Mononuclear cell (primary cell): ENCODE measurements around the gene COX5B. TPM values are rescaled to one million over a fixed set of nuclear protein-coding genes. Genes with fewer than 3 reads are reported as not detected.
"Not testable (repeated sequence)": the region's sequence is repeated elsewhere in the genome, so short reads cannot be mapped to it uniquely, and the experiment has no call there.

Experiments used
- H3K27me3 ChIP-seq: 2 replicates; pipeline ENCODE4 v1.6.0; 2011; ENCODE audit warnings: low read length, control low read depth; ENCODE audit not compliant: insufficient read depth
- H3K4me1 ChIP-seq: 2 replicates; pipeline ENCODE4 v1.5.1; 2011; ENCODE audit warnings: mild to moderate bottlenecking, low read length, control low read depth; ENCODE audit not compliant: insufficient read depth
- H3K4me3 ChIP-seq: 2 replicates; pipeline ENCODE4 v1.5.1; 2011; ENCODE audit warnings: mild to moderate bottlenecking, low read length, moderate library complexity
- H3K9me3 ChIP-seq: 2 replicates; pipeline ENCODE4 v1.5.1; 2011; ENCODE audit warnings: low read depth, mild to moderate bottlenecking, control low read depth, low read length
- total RNA-seq: library from RNA; depleted of rRNA; stranded (reverse); fragments of >200 nt; gene quantifications from one replicate; pipeline ENCODE4 v1.2.3, GENCODE V29; 2012

Gene COX5B
- total RNA-seq, 1 donor: 131 TPM

- Histone ChIP-seq H3K4me1 (peaks cover 34% of the 10 kb centered on the region), H3K27me3 (no peaks in the 10 kb centered on the region), H3K4me3 (no peak overlapping the region), H3K9me3 (no peaks in the 10 kb centered on the region)
Measured at GRCh38 chr2:97660044-97660774, 14.3 kb downstream of the COX5B start.

GRCh38 chr2:97660775-97661389 is 15.0 kb downstream of the COX5B start:
- Histone ChIP-seq H3K27me3 (no peaks in the 10 kb centered on the region), H3K4me3 (no peak overlapping the region), H3K4me1 (peaks cover 34% of the 10 kb centered on the region), H3K9me3 (no peaks in the 10 kb centered on the region)

- Histone ChIP-seq H3K27me3 (no peaks in the 10 kb centered on the region), H3K9me3 (no peaks in the 10 kb centered on the region), H3K4me3 (no peak overlapping the region), H3K4me1 (peaks cover 34% of the 10 kb centered on the region)
Measured at GRCh38 chr2:97661927-97662326, 16.1 kb downstream of the COX5B start.

DNA sequence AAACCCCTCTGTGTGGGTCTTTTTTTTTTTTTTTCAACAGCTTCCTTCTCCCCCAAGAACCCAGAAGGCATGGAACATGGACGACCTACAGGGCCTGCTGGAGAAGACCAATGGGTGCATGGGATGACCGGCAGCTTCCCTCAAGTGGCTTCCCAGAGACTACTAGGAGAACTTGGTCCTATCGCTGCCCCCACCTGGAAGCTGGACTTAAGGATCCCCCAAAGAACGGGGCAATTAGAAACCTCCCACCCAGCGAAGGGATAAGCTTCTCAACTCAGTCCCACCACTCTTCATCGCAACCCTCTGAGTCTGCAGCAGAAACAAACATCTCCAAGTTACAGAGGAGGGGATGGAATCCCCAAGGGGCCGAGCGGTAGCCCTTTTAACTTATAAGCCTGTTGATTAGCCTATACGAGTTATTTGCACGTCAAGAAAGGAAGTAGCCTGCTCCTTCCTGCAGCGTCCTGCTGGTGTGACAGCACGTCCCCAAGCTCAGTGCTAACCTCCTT is 16.6 kb downstream of the COX5B start:
- peaks cover 34% of the 10 kb centered on the region for H3K4me1 ChIP-seq
- peak overlapping the region; percentile 76 for H3K4me3 ChIP-seq
- no peaks in the 10 kb centered on the region for H3K9me3 ChIP-seq
- no peaks in the 10 kb centered on the region for H3K27me3 ChIP-seq

DNA sequence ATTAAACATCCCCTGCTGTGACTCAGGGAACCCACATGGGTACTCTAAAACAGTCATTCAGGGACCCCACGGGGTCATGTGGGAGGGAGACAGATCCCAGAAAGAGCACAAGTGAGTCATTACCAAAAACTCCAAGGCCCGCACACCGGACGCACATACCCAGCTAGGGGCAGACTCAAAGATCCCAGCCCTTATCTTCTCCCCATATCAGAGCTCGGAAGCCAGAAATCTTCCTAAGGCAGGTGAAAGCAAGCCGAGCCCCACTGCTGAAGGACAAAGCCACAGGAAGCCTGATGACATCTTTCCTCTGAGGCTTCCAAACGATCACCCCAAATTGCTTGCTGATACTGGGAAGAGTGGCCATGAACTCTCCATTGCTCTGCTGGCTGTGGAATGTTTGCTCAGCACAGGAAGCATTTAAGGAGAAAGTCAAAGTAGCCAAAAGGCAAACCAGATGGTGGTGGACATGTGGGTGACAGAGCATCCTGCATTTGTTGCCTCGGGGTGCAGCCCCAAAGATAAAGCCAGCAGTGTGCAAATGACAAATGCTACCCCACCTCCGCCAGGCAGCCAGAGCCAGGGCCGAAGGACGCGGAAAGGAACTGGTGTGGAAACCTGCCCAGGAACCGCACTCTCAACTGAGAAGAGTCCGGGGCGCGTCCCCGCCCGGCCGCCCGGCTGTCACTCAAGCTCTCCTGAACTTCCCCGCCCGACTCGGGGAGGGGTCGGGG is 17.2 kb downstream of the COX5B start:
- Histone ChIP-seq H3K27me3 (no peaks in the 10 kb centered on the region), H3K9me3 (no peaks in the 10 kb centered on the region), H3K4me3 (peak overlapping the region; percentile 76), H3K4me1 (peaks cover 34% of the 10 kb centered on the region)

- no peaks in the 10 kb centered on the region for H3K9me3 ChIP-seq
- peak overlapping the region; percentile 76 for H3K4me3 ChIP-seq
- peaks cover 34% of the 10 kb centered on the region for H3K4me1 ChIP-seq
- no peaks in the 10 kb centered on the region for H3K27me3 ChIP-seq
Measured at GRCh38 chr2:97663626-97663961, 17.7 kb downstream of the COX5B start.

- Histone ChIP-seq H3K4me3 (peak within 1 kb of the TSS; percentile 76), H3K27me3 (no peaks in the 10 kb centered on the region), H3K4me1 (peaks cover 34% of the 10 kb centered on the region), H3K9me3 (no peaks in the 10 kb centered on the region)
Measured at GRCh38 chr2:97663962-97664635, 18.2 kb downstream of the COX5B start, which contains the start of gene ACTR1B. TSS of gene ACTR1B (minus strand) at chr2:97664044. CDS start at chr2:97663890, 154 bp downstream.

- Histone ChIP-seq H3K4me3 (peak overlapping the region; percentile 76), H3K4me1 (peaks cover 34% of the 10 kb centered on the region), H3K27me3 (no peaks in the 10 kb centered on the region), H3K9me3 (no peaks in the 10 kb centered on the region)
Measured at GRCh38 chr2:97664636-97664970, 18.7 kb downstream of the COX5B start.

DNA sequence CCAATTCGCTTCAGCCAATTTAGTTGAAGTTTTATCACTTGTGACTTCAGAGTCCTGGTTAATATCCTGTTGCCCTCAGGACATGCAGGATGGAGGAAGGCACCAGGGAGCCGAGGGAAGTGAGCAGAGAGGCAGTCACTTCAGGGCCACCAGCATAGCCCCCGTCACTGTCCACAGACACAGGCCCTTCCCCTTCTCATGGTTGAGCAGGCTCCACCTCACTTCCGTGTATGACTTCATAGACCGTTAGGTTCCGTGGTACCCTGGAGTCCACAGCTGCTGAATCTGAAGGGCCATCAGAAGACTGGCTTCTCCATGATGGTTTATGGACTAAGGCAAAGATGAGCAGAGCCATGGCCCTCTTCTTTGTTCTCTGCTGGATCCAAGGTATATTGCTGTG is 23.6 kb downstream of the COX5B start, which contains the start of gene C2orf92:
C2orf92 (plus strand) TSS at position 266 of the 400 bp plus-strand sequence; CDS start at position 342, 76 bp downstream.
- Histone ChIP-seq H3K4me1 (peaks cover 6% of the 10 kb centered on the region), H3K9me3 (no peaks in the 10 kb centered on the region), H3K27me3 (no peaks in the 10 kb centered on the region), H3K4me3 (no peak within 1 kb of the TSS)

DNA sequence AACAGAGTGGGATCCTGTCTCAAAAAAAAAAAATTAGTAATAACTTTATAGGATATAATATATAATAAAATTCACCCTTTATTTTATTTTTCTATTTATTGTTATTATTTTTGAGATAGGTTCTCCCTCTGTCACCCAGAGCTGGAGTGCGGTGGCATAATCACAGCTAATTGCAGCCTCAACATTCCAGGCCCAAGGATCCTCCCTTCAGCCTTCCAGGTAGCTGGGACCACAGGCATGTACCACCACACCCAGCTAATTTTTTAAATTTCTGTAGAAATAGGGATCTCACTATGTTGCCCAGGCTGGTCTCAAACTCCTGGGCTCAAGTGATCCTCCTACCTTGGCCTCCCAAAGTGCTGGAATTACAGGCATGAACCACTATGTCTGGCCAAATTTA is 24.6 kb downstream of the COX5B start:
- H3K9me3 ChIP-seq: no peaks in the 10 kb centered on the region
- H3K27me3 ChIP-seq: no peaks in the 10 kb centered on the region
- H3K4me1 ChIP-seq: no peaks in the 10 kb centered on the region
- H3K4me3 ChIP-seq: no peak overlapping the region

GRCh38 chr2:97671526-97671925 is 25.7 kb downstream of the COX5B start:
- H3K9me3 ChIP-seq: no peaks in the 10 kb centered on the region
- no peak overlapping the region for H3K4me3 ChIP-seq
- no peaks in the 10 kb centered on the region for H3K27me3 ChIP-seq
- no peaks in the 10 kb centered on the region for H3K4me1 ChIP-seq

- H3K4me1 ChIP-seq, H3K9me3 ChIP-seq, H3K4me3 ChIP-seq, H3K27me3 ChIP-seq: not testable (repeated sequence)
Measured at GRCh38 chr2:97672606-97673140, 26.8 kb downstream of the COX5B start.

DNA sequence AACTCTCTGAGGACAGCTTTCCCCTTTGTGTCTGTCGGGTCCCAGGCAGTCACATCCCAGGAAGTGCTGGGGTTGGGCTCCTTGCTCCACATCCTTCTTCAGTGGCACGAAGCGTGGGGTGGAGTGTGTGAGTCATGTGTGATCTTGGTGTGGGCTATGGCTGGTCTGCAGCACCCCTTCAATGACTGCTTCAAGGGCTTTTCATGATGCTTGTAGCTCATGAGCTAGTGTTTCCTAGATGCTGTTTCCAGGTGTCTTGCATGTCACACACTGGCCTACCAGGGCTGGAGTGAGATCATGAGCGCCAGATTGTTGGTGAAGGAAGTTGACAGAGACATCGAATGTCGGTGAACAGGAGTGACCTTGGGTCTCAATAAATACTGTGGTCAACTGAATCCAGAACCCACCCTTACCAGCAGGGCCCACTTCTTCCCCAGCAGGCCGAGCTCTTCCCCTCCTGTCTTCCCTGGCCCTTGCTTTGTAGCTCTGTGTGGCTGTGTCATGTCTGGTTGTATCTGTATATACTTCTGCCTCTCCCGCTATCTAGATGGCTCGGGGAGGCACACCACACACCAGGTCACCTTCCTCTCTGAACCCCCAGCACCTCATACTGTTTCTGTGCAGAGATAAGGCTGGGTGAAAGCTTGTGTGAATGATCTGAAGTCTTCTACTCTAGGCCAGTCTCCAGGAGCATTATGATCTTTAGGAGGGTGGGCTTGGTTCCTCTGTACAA is 27.5 kb downstream of the COX5B start:
- Histone ChIP-seq H3K9me3 (no peaks in the 10 kb centered on the region), H3K4me1 (no peaks in the 10 kb centered on the region), H3K4me3 (no peak overlapping the region), H3K27me3 (no peaks in the 10 kb centered on the region)

DNA sequence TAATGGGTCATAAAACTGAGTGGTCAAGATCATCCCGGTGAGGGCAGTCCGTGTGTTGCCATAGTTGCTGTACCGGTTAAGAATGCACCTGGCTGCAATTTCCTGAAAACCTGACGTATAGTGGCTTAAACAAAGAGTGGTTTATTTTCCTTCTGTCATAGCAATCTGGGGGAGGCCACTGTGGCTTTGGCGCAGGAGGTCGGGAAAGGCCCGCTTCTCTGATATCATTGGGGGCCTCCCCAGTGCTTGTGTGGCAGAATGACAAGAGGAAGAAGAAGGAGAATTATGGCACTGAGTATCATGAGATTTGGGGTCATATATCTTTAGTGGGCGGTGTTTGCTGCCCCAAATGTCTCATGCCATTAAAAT is 28.0 kb downstream of the COX5B start:
- Histone ChIP-seq H3K4me1 (no peaks in the 10 kb centered on the region), H3K9me3 (no peaks in the 10 kb centered on the region), H3K4me3 (no peak overlapping the region), H3K27me3 (no peaks in the 10 kb centered on the region)
